ENCODE results near the gene MACF1. TPM values are rescaled to one million over a fixed set of nuclear protein-coding genes. Genes with fewer than 3 reads are reported as not detected.
"Not testable (repeated sequence)": the region's sequence is repeated elsewhere in the genome, so short reads cannot be mapped to it uniquely, and the experiment has no call there.

MACF1 gene
- total and polyA plus RNA-seq, 9 donors = 198 to 352 (median 263) TPM

- H3K4me1 ChIP-seq (ENCODE audit: control insufficient read depth, insufficient read depth, low read length); H3K27me3 ChIP-seq (ENCODE audit: control insufficient read depth, insufficient read depth, low read length); H3K36me3 ChIP-seq (ENCODE audit: control insufficient read depth, insufficient read depth, low read length); H3K9me3 ChIP-seq (replicated peaks; ENCODE audit: control insufficient read depth, low read depth, low read length); H3K4me3 ChIP-seq (ENCODE audit: low read length); H3K27ac ChIP-seq (ENCODE audit: low read length): not testable (repeated sequence)
- DNase-seq = peak; percentile 19
- 5% methylated on average over 5 of the region's 46 CpGs for WGBS (ENCODE audit: insufficient coverage)
Measured at GRCh38 chr1:39514710-39515124, 310.2 kb downstream of the MACF1 start.

- not testable (repeated sequence) for H3K9me3 ChIP-seq (replicated peaks; ENCODE audit: control insufficient read depth, low read depth, low read length); H3K36me3 ChIP-seq (ENCODE audit: control insufficient read depth, insufficient read depth, low read length); H3K4me3 ChIP-seq (ENCODE audit: low read length); H3K27ac ChIP-seq (ENCODE audit: low read length); H3K4me1 ChIP-seq (ENCODE audit: control insufficient read depth, insufficient read depth, low read length); H3K27me3 ChIP-seq (ENCODE audit: control insufficient read depth, insufficient read depth, low read length)
- DNase-seq = peak; percentile 25
- no CpG with 5 or more reads among the region's 78 CpGs for WGBS (ENCODE audit: insufficient coverage)
Measured at GRCh38 chr1:39515131-39516086, 310.9 kb downstream of the MACF1 start.

- DNase-seq; H3K4me1 ChIP-seq (ENCODE audit: control insufficient read depth, insufficient read depth, low read length); H3K27me3 ChIP-seq (ENCODE audit: control insufficient read depth, insufficient read depth, low read length); H3K4me3 ChIP-seq (ENCODE audit: low read length); H3K36me3 ChIP-seq (ENCODE audit: control insufficient read depth, insufficient read depth, low read length); H3K9me3 ChIP-seq (replicated peaks; ENCODE audit: control insufficient read depth, low read depth, low read length); H3K27ac ChIP-seq (ENCODE audit: low read length): not testable (repeated sequence)
- WGBS (ENCODE audit: insufficient coverage) = no CpG with 5 or more reads among the region's 4 CpGs
Measured at GRCh38 chr1:39516841-39517240, 312.3 kb downstream of the MACF1 start.

GRCh38 chr1:39517936-39518335 lies 313.4 kb downstream of the MACF1 start:
- H3K27me3 ChIP-seq (ENCODE audit: control insufficient read depth, insufficient read depth, low read length); H3K4me1 ChIP-seq (ENCODE audit: control insufficient read depth, insufficient read depth, low read length); DNase-seq; H3K4me3 ChIP-seq (ENCODE audit: low read length); H3K27ac ChIP-seq (ENCODE audit: low read length); H3K9me3 ChIP-seq (replicated peaks; ENCODE audit: control insufficient read depth, low read depth, low read length); H3K36me3 ChIP-seq (ENCODE audit: control insufficient read depth, insufficient read depth, low read length): not testable (repeated sequence)
- no CpG with 5 or more reads among the region's 7 CpGs for WGBS (ENCODE audit: insufficient coverage)

- WGBS (ENCODE audit: insufficient coverage) = no CpG with 5 or more reads among the region's 5 CpGs
Measured at GRCh38 chr1:39519376-39519775, 314.9 kb downstream of the MACF1 start.

GRCh38 chr1:39522221-39522620 lies 317.7 kb downstream of the MACF1 start:
- WGBS (ENCODE audit: insufficient coverage) = no CpG with 5 or more reads among the region's 10 CpGs
- H3K9me3 ChIP-seq (replicated peaks; ENCODE audit: control insufficient read depth, low read depth, low read length) = not testable (repeated sequence)

More at GRCh38 chr1:39519376-39519775, 314.9 kb downstream of the MACF1 start:
- H3K4me3 ChIP-seq (ENCODE audit: low read length); H3K36me3 ChIP-seq (ENCODE audit: control insufficient read depth, insufficient read depth, low read length); H3K4me1 ChIP-seq (ENCODE audit: control insufficient read depth, insufficient read depth, low read length); H3K9me3 ChIP-seq (replicated peaks; ENCODE audit: control insufficient read depth, low read depth, low read length); H3K27ac ChIP-seq (ENCODE audit: low read length); DNase-seq; H3K27me3 ChIP-seq (ENCODE audit: control insufficient read depth, insufficient read depth, low read length): not testable (repeated sequence)

GRCh38 chr1:39522661-39523567 lies 318.4 kb downstream of the MACF1 start:
- H3K4me3 ChIP-seq (ENCODE audit: low read length) = no peak overlapping the region
- WGBS (ENCODE audit: insufficient coverage) = 72% methylated on average over 20 of the region's 29 CpGs
- no peaks in the 10 kb centered on the region for H3K9me3 ChIP-seq (replicated peaks; ENCODE audit: control insufficient read depth, low read depth, low read length)
- peaks cover 27% of the 10 kb centered on the region for H3K36me3 ChIP-seq (ENCODE audit: control insufficient read depth, insufficient read depth, low read length)
- DNase-seq = no peak
- H3K4me1 ChIP-seq (ENCODE audit: control insufficient read depth, insufficient read depth, low read length) = no peaks in the 10 kb centered on the region
- H3K27me3 ChIP-seq (ENCODE audit: control insufficient read depth, insufficient read depth, low read length) = no peaks in the 10 kb centered on the region
- H3K27ac ChIP-seq (ENCODE audit: low read length) = no peak overlapping the region

More at GRCh38 chr1:39522221-39522620, 317.7 kb downstream of the MACF1 start:
- H3K27ac ChIP-seq (ENCODE audit: low read length); H3K4me3 ChIP-seq (ENCODE audit: low read length); H3K4me1 ChIP-seq (ENCODE audit: control insufficient read depth, insufficient read depth, low read length); DNase-seq; H3K27me3 ChIP-seq (ENCODE audit: control insufficient read depth, insufficient read depth, low read length): not testable (repeated sequence)
- H3K36me3 ChIP-seq (ENCODE audit: control insufficient read depth, insufficient read depth, low read length) = peaks cover 20% of the 10 kb centered on the region

GRCh38 chr1:39524171-39524570 lies 319.7 kb downstream of the MACF1 start:
- Histone ChIP-seq H3K27me3 (ENCODE audit: control insufficient read depth, insufficient read depth, low read length) (no peaks in the 10 kb centered on the region), H3K4me3 (ENCODE audit: low read length) (no peak overlapping the region), H3K4me1 (ENCODE audit: control insufficient read depth, insufficient read depth, low read length) (no peaks in the 10 kb centered on the region), H3K9me3 (replicated peaks; ENCODE audit: control insufficient read depth, low read depth, low read length) (no peaks in the 10 kb centered on the region), H3K27ac (ENCODE audit: low read length) (no peak overlapping the region), H3K36me3 (ENCODE audit: control insufficient read depth, insufficient read depth, low read length) (peaks cover 39% of the 10 kb centered on the region)
- DNase-seq = no peak
- WGBS (ENCODE audit: insufficient coverage) = 39% methylated on average over 6 of the region's 6 CpGs

GRCh38 chr1:39524591-39525365 lies 320.3 kb downstream of the MACF1 start:
- 84% methylated on average over 15 of the region's 15 CpGs for WGBS (ENCODE audit: insufficient coverage)
- Histone ChIP-seq H3K27me3 (ENCODE audit: control insufficient read depth, insufficient read depth, low read length) (no peaks in the 10 kb centered on the region), H3K27ac (ENCODE audit: low read length) (no peak overlapping the region), H3K4me1 (ENCODE audit: control insufficient read depth, insufficient read depth, low read length) (no peaks in the 10 kb centered on the region), H3K4me3 (ENCODE audit: low read length) (no peak overlapping the region), H3K9me3 (replicated peaks; ENCODE audit: control insufficient read depth, low read depth, low read length) (no peaks in the 10 kb centered on the region), H3K36me3 (ENCODE audit: control insufficient read depth, insufficient read depth, low read length) (peaks cover 42% of the 10 kb centered on the region)
- DNase-seq = no peak
